NCI-H187 treated with DMSO at 0.1 percent for 48 hours (cell line): ENCODE data around the gene NDUFS2.

ENCODE experiments used
- DNase-seq: peaks from one replicate; lab custom pipeline; 2025; lab: John Stamatoyannopoulos, UW

NDUFS2 gene

GRCh38 chr1:161196111-161196510, 6.1 kb upstream of the NDUFS2 start:
- DNase-seq = no peak

DNA sequence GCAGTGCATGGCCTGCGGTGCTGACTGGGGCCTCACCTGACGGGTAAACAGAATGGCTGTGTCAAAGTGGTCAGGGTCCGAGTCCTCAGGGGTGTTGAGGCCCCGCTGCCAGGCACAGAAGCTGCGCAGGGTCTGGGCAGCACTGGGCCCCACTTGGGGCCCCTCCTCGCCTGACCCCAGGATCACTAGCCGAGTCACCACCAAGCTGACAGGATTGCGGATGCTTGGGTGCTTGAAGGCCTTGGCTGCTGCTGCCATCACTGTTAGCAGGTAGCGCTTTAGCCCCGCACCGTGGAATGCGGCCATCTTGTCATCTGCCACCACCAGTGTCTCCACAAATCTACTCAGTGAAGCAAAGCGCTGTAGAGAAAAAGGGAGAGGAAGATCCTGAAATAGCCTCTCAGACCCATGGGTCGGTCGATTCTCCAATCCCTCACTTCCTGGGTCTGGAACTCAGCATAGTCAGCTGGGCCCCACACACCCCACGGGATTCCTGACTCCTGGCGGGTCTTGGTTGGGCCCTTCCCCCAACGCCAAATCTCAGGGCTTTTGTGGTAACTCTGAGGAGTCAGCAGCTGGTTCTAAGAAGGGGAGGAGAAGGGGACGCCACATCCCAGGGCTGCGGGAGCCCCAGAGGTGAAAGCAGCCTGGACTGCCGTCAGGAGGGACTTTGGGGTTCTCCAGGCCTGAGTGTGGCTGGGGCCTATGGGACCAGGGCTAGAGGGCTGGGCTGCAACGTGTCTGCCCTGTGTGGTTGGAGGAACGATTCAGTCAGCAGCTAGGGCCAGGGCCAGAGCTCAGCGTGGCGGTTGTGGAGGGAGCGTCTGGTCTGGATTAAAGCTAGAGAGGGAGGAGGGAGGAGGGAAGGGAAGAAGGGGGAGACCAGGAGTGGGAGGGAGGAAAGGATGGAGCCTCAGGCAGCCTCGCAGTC, 5.4 kb upstream of the NDUFS2 start:
- no peak for DNase-seq

DNA sequence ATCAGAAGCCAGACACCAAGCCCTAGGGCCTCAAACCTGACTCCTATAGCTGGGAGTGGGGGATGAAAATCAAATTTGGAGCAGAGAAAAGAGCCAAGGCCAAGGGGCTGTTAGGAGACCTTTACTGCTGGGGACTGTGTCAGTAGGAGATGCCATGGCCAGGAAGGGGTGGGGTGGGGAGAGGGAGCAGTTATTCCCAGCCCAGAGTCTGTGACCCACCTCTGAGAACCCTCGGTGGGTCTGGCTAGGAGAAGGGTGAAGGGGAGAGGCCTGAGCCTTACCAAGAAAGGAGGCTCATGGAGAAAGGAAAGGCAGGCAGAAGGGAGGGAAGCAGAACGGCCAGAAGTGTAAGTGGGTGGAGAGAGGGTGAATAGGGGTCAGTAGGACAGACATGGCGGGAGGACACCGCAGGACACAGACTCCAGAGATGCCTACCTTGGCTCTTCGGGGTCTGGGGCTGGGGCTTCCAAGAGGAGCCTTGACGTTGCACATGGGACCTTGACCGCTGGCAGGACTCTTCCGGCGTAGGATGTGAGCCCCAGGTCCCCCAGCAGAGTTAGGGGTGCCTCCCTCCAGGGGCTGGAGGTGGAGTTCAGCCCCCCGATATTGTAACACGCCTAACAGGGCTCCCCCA, 4.5 kb upstream of the NDUFS2 start:
- DNase-seq = no peak

- DNase-seq = no peak
Measured at GRCh38 chr1:161198194-161198896, 3.8 kb upstream of the NDUFS2 start.

- no peak for DNase-seq
Measured at GRCh38 chr1:161198897-161199431, 3.2 kb upstream of the NDUFS2 start, which contains the start of gene ADAMTS4. ADAMTS4 (minus strand) TSS chr1:161199054; CDS start chr1:161198627, 427 bp downstream.

DNA sequence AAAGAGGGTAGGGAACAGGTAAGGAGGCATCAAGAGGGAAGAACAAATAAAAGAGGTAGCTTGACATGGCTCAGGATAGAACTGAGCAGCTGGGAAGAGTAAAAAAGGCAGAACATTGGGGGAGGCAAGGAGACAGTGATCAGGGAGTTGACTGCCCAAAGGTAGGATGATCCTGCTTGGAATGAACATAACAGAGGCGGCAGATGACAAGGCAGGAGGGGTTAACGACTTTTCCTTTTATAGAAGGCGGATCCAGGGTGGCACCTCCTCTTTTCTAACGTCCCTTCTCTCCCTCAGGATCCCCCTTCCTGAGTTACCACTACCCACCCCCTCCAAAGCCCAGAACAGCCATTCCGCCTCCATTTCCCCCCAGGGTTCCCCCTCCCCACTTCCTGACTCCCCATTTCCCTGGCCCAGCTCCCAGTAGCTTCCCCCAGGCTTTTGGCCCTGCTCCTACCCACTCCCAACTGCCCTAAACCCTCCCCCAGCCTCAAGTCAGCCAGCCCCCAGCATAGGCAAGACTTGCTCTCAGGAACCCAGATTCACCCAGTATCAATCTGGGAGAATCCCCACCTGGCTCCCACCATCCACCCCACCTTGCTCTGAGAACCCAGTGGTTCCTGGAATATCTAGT, 2.5 kb upstream of the NDUFS2 start:
- no peak for DNase-seq

- DNase-seq = no peak
Measured at GRCh38 chr1:161200421-161200991, 1.7 kb upstream of the NDUFS2 start.

DNA sequence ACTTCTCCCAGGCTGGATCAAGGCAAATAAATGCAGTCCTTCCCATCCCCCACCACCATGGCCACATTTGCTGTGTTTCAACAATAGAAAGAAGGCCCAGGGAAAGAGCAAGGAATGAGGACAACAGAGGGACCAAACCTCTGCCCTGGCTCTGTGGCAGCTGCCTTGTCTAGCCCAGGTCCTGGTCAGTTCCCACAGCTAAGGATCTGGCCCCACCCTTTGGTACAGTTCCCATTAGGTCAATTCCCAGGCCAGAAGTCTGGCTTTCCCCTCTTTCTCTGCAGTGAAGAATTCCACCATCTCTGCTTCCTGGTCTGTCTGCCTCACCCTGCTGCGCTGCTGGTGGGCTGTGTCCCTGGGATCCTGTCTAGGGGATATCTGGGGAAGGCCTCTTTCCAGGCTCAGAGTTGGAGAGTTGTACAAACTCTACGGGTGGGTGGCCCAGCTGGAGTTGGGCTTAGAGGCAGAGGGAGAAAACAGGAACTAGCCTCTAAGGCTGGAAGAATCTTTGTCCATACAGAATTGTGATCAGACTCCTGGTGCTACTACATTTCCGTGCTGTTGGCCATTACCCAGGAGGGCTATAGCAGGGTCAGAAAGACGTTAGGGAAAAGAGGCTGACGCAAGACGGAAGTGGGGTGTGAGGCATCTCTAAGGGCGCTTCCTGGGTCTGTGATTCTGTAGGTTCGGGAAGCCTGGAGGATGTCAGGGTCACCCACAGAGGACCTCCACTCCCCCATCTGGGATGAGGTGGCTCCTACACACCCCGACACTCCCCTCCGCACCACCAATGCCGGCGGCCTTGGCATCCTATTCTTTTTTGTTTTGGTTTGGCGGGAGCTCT, 953 bp upstream of the NDUFS2 start:
- no peak for DNase-seq

GRCh38 chr1:161206411-161207140, 4.4 kb downstream of the NDUFS2 start:
- no peak for DNase-seq

- DNase-seq = no peak
Measured at GRCh38 chr1:161207173-161207572, 5.0 kb downstream of the NDUFS2 start.

- DNase-seq = peak; percentile 72
Measured at GRCh38 chr1:161209790-161210409, 7.7 kb downstream of the NDUFS2 start.

GRCh38 chr1:161214369-161214768, 12.2 kb downstream of the NDUFS2 start:
- no peak for DNase-seq

DNA sequence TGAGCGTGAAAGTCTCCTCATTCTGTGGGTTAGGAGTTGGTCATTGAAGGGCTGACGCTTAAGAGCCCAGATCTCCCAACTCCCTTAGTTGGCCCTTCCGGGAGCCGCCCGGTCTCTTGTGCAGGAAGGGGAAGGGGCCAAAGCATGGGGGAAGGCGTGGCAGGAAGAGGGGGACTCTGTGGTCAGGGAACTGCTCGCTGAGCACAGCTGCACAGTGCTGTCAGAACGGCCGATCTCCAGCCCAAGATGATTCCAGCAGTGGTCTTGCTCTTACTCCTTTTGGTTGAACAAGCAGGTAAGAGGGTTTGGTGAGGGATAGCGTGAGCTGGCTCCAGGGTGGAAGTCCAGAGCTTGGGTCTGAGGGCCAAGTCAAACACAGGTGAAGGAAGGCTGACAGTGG, 12.9 kb downstream of the NDUFS2 start, which contains the start of gene FCER1G:
FCER1G (plus strand) TSS at position 220 of the 400 bp plus-strand sequence; CDS start at position 247, 27 bp downstream.
- DNase-seq = no peak

GRCh38 chr1:161216945-161217712, 15.0 kb downstream of the NDUFS2 start:
- DNase-seq = no peak

GRCh38 chr1:161217831-161218230, 15.7 kb downstream of the NDUFS2 start:
- DNase-seq = no peak

GRCh38 chr1:161218301-161219077, 16.3 kb downstream of the NDUFS2 start:
- DNase-seq = no peak

DNA sequence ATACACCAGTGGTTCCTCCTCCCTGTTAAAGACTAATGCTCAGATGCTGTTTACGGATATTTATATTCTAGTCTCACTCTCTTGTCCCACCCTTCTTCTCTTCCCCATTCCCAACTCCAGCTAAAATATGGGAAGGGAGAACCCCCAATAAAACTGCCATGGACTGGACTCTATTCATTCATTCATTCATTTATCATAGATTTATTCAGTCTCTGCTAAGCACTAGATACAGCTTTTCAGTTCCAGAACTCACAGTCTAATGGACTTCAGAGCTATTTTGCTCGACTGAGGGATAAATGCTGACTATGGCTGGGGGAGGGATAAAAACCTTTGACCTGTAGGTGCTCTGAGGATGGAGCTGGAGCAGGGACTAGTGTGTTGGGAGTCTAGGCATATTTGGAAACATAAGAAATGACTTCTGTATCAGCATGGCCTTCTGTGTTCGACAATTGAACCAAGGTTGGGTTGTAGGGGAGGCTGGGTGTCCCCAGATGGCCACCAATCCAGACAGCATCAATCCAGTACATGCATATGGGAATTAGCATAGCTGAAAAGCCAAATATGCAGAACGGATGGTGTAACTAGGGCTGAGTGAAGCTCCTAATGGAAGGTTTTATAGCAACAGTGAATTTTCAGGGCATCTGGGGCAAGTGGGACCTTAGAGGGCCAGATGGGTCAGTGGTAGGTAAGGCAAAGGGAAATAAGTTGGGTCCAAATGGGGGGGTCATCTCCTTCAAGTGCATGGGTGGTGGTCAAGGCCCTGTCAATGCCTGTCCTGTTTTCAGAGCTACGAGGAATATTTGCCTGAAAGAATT, 17.1 kb downstream of the NDUFS2 start:
- no peak for DNase-seq
